Testis (tissue), 3 donors: ENCODE data around the gene NIT1. TPM values are rescaled to one million over a fixed set of nuclear protein-coding genes. Genes with fewer than 3 reads are reported as not detected.

Experiments used
- DNase-seq: peaks from one replicate; pipeline ENCODE4 v3.0.0-alpha.2; 2019
- H3K27ac ChIP-seq, 2 donors: fragments of 200-600 bp; sonication (generic); one replicate each; pipeline ENCODE4 v1.5.1; 2019
- H3K27me3 ChIP-seq: fragments of 200-600 bp; sonication (generic); one replicate; pipeline ENCODE4 v1.5.1; 2019
- H3K36me3 ChIP-seq: fragments of 200-600 bp; sonication (generic); one replicate; pipeline ENCODE4 v1.5.1; 2017; ENCODE audit warnings: low read depth; ENCODE audit errors: missing control alignments
- H3K4me1 ChIP-seq: fragments of 200-600 bp; sonication (generic); one replicate; pipeline ENCODE4 v1.5.1; 2019
- H3K4me3 ChIP-seq, 2 donors: fragments of 200-600 bp; sonication (generic); one replicate each; pipeline ENCODE4 v1.5.1; 2017 to 2019
- H3K9me3 ChIP-seq: fragments of 200-600 bp; sonication (generic); one replicate; pipeline ENCODE4 v1.5.1; 2017
- POLR2A ChIP-seq: fragments of 450-650 bp; IDR thresholded peaks from one replicate; pipeline ENCODE4 v1.6.1; 2017; ENCODE audit warnings: antibody characterized with exemption, mild to moderate bottlenecking, moderate library complexity
- WGBS, 2 donors: methylation state at CpG; one replicate each; pipeline ENCODE4 v1.1.5; 2018; 5-methylcytosine and 5-hydroxymethylcytosine counted together
- intact Hi-C: fragments of 100-400 bp; cut with DNase I; formaldehyde crosslinking; loops from one replicate; pipeline ENCODE4 v1.15.1; 2023; ENCODE audit warnings: low total_unique reads
- polyA plus RNA-seq: library from polyadenylated mRNA; stranded (reverse); fragments of 350-450 nt; fragmentation: Illumina TruSeq; extraction: RNeasy Lipid Tissue Mini Kit (QIAGEN cat#74804); gene quantifications from one replicate; pipeline ENCODE4 v1.2.3, GENCODE V29; 2014; ENCODE audit warnings: low read depth, low replicate concordance; ENCODE audit not compliant: insufficient read depth
- total RNA-seq, 2 donors: library from RNA; depleted of rRNA; stranded (reverse); fragments of >200 nt; gene quantifications; one replicate each; pipeline ENCODE4 v1.2.3, GENCODE V29; 2016
- TF ChIP-seq, protein P1 (sequence below), 3 experiments: fragments of 450-650 bp in 2 of 3; fragments of 200-600 bp in 1 of 3; sonication (generic) in 1 of 3; IDR thresholded peaks; one replicate each; pipeline ENCODE4 v1.5.1; 2016 to 2019; ENCODE audit warnings: antibody characterized with exemption in 3 of 3, mild to moderate bottlenecking in 2 of 3, moderate library complexity in 1 of 3

Gene NIT1
- total and polyA plus RNA-seq, 3 donors from 2014 or later: 44.8 to 51.1 (median 51.1) TPM

DNA sequence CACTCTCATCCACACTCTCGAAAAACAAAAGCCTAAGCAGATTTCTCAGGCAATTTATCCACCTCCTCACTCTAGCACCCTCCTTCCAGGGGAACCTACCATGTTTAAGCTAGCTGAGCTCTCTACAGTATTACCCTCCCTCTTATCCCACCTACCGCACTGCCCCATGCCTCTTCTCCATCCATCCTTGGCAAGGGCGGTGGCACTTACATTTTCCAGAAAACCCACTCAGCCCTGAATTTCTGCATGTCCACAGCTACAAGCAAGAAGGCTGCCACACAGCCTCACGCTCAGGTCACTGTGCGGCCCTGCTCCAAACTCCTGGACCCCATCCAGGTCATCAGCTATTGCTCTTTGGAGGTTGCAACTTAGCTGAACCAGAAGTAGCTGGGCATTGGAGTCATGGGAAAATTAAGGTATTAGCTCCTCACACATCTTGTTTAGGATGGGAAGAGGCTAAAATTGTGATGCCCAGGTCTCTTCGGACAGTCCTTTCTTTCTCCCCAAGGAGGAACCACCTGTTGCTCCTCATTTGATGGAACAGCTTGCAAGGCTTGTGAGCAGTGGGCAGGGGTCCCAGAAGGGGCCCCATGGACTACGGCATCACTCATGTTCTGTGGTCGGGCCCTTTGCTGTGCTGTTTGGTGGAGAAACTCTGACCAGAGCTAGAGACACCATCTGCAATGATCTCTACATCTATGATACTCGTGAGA is 18.7 kb upstream of the NIT1 start:
- intact Hi-C loops: loop anchor here (10.0 kb wide), 1 partner anchor 104 kb away; no protein-coding TSS in a partner anchor
- peak overlapping the region in 1 of 2 donors; percentile 75 for H3K4me3 ChIP-seq
- no peak for DNase-seq
- H3K4me1 ChIP-seq: peaks cover 5% of the 10 kb centered on the region
- no peaks in the 10 kb centered on the region for H3K9me3 ChIP-seq
- no peaks in the 10 kb centered on the region for H3K36me3 ChIP-seq
- WGBS, 2 donors: 63 to 72% methylated on average over 6 to 9 of the region's 9 CpGs
- TF ChIP-seq, protein P1, sequence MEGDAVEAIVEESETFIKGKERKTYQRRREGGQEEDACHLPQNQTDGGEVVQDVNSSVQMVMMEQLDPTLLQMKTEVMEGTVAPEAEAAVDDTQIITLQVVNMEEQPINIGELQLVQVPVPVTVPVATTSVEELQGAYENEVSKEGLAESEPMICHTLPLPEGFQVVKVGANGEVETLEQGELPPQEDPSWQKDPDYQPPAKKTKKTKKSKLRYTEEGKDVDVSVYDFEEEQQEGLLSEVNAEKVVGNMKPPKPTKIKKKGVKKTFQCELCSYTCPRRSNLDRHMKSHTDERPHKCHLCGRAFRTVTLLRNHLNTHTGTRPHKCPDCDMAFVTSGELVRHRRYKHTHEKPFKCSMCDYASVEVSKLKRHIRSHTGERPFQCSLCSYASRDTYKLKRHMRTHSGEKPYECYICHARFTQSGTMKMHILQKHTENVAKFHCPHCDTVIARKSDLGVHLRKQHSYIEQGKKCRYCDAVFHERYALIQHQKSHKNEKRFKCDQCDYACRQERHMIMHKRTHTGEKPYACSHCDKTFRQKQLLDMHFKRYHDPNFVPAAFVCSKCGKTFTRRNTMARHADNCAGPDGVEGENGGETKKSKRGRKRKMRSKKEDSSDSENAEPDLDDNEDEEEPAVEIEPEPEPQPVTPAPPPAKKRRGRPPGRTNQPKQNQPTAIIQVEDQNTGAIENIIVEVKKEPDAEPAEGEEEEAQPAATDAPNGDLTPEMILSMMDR (IDR thresholded peaks at IDR 0.05): no peak
- no peak for TF ChIP-seq POLR2A
- no peak overlapping the region for H3K27ac ChIP-seq
- H3K27me3 ChIP-seq: no peaks in the 10 kb centered on the region

DNA sequence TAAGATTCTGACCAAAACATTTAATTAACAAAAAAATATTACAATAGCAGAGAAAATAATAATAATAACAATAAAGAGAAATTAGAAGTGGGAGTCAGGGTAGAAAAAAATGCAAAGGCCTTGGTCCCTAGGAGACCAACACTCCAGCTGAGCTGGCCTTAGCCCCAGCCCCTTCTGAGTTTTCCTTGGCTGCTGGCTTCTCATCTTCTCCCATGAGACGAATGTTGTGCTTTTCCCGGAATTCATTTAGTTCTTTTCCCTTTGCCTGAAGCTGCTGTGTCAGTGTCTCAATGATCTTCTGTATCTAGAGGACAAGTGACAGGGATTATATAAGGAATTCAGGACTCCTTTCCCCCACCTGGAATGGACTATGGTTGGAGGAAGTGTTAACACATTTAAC is 17.3 kb upstream of the NIT1 start:
- no peak for TF ChIP-seq POLR2A
- TF ChIP-seq, protein P1 (IDR thresholded peaks at IDR 0.05): no peak
- H3K27ac ChIP-seq: no peak overlapping the region
- H3K4me3 ChIP-seq: no peak overlapping the region
- no peaks in the 10 kb centered on the region for H3K27me3 ChIP-seq
- WGBS, 2 donors: 28 to 54% methylated on average over 2 of the region's 2 CpGs
- H3K36me3 ChIP-seq: no peaks in the 10 kb centered on the region
- intact Hi-C loops: no loop called here
- DNase-seq: no peak
- no peaks in the 10 kb centered on the region for H3K9me3 ChIP-seq
- H3K4me1 ChIP-seq: peaks cover 5% of the 10 kb centered on the region

DNA sequence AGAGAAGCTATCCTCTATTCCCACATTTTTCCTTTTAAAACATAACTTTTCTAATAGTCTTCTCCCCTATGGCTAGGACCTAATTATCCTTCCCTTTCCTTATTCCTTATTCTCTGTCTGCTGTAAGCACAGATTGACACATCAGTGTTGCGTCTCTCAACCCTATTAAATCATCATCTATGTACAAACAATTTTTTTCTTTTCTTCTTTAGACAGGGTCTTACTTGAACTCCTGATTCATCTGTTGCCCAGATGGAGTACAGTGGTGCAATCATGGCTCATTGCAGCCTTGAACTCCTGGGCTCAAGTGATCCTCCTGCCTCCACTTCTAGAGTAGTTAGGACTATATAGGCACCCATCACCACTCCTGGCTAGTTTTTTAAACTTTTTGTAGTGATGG is 11.5 kb upstream of the NIT1 start:
- Histone ChIP-seq H3K9me3 (no peaks in the 10 kb centered on the region), H3K27me3 (no peaks in the 10 kb centered on the region), H3K4me3 (no peak overlapping the region), H3K36me3 (no peaks in the 10 kb centered on the region), H3K27ac (no peak overlapping the region), H3K4me1 (peaks cover 3% of the 10 kb centered on the region)
- no peak for TF ChIP-seq POLR2A
- TF ChIP-seq, protein P1 (IDR thresholded peaks at IDR 0.05): no peak
- DNase-seq: no peak
- intact Hi-C loops: no loop called here
- WGBS, 2 donors: 91% methylated on average over 1 of the region's 1 CpG

DNA sequence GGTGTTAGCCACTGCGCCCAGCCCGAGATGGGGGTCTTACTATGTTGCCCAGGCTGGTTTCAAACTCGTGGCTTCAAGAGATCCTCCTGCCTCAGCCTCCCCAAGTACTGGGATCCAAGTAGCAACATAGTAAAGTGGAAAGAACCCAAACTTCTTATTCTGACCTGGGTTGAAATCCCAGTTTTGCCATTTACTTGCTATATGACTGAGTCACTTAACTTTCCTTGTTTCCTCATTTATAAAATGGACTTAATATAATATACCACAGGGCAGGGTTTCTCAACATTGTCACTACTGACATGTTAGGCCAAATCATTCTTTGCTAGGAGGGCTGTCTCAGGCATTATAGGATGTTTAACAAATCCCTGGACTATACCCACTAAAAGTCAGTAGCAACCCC is 6.8 kb upstream of the NIT1 start:
- H3K36me3 ChIP-seq: no peaks in the 10 kb centered on the region
- intact Hi-C loops: no loop called here
- peak overlapping the region; percentile 30 to 55 for H3K27ac ChIP-seq
- H3K4me3 ChIP-seq: no peak overlapping the region
- no peak for DNase-seq
- H3K27me3 ChIP-seq: no peaks in the 10 kb centered on the region
- 90 to 93% methylated on average over 3 of the region's 3 CpGs for whole genome bisulfite sequencing, 2 donors
- TF ChIP-seq, protein P1 (IDR thresholded peaks at IDR 0.05): no peak
- TF ChIP-seq POLR2A: no peak
- H3K4me1 ChIP-seq: peaks cover 15% of the 10 kb centered on the region
- H3K9me3 ChIP-seq: no peaks in the 10 kb centered on the region

DNA sequence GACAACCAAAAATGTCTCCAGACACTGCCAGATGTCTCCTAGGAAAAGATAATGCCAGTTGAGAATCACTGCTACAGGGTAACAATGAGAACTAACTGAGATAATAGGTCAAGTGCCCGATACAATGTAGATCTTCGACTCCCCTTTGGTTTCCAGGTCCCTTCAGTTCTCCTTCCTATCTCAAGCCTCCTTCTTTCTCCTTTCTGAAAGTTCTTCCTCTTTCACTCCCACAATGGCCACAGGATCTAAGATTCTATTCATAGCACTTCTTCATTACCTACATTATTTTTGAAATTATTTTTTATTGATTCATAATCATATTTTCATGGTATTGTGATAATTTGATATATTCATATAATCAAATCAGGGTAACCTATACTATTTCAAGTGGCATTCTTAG is 6.4 kb upstream of the NIT1 start:
- Histone ChIP-seq H3K4me1 (peaks cover 19% of the 10 kb centered on the region), H3K27ac (peak overlapping the region; percentile 30 to 55), H3K9me3 (no peaks in the 10 kb centered on the region), H3K4me3 (no peak overlapping the region), H3K36me3 (no peaks in the 10 kb centered on the region), H3K27me3 (no peaks in the 10 kb centered on the region)
- DNase-seq: no peak
- TF ChIP-seq POLR2A: no peak
- TF ChIP-seq, protein P1 (IDR thresholded peaks at IDR 0.05): no peak
- WGBS, 2 donors: 60 to 83% methylated on average over 2 of the region's 2 CpGs
- intact Hi-C loops: no loop called here
